Activated gamma-delta T cell (primary cell): ENCODE measurements around the gene RERE.

Experiments
- DNase-seq: peaks from one replicate; lab custom pipeline; 2025; lab: John Stamatoyannopoulos, UW

RERE gene

DNA sequence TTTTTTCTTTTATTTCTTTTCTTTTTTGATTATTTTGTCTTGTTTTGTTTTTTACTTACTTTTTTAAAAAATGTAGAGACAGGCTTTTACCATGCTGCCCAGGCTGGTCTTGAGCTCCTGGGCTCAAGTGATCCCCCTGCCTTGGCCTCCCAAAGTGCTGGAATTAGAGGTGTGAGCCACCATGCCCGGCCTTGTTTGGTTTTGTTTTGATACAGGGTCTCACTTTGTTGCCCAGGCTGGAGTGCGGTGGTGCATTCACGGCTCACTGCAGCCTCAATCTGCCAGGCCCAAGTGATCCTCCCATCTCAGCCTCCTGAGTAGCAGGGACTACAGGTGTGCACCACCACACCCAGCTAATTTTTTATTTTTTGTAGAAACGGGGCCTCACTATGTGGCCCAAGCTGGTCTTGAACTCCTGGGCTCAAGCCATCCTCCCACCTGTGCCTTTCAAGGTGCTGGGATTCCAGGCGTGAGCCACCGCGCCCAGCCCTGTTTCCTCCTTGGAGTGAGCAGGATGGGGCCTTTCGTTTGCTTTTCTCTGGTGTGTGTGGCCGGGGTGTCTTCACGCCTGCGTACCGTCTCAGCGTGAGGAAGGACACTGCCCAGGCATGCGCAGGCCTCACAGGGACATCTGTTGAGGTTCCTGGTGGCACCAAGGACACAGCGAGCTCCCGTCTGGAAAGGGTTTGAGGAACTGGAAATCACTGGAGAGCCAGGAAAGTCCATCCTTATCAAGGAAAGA, 484.0 kb downstream of the RERE start:
- DNase-seq, result no peak

DNA sequence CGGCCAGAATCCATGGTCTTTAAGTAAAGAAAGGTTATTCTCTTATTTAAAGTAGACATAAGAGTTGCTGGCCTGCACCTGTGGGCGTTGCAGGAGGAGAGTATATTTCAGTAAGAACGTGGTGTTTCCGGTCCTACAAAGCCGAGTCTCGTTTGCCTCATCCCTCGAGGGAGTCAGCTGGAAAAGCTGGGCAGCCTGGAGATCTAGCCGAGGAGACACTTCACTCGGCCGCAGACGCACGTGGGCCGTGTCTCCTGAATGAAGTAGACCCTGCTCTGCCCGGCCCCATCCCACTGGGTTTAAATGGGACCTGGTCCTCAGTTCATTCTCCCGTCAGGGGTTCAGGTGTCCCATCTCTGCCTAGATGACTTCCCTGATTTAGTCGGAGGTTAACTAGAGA, 484.6 kb downstream of the RERE start:
- DNase-seq, result no peak

DNA sequence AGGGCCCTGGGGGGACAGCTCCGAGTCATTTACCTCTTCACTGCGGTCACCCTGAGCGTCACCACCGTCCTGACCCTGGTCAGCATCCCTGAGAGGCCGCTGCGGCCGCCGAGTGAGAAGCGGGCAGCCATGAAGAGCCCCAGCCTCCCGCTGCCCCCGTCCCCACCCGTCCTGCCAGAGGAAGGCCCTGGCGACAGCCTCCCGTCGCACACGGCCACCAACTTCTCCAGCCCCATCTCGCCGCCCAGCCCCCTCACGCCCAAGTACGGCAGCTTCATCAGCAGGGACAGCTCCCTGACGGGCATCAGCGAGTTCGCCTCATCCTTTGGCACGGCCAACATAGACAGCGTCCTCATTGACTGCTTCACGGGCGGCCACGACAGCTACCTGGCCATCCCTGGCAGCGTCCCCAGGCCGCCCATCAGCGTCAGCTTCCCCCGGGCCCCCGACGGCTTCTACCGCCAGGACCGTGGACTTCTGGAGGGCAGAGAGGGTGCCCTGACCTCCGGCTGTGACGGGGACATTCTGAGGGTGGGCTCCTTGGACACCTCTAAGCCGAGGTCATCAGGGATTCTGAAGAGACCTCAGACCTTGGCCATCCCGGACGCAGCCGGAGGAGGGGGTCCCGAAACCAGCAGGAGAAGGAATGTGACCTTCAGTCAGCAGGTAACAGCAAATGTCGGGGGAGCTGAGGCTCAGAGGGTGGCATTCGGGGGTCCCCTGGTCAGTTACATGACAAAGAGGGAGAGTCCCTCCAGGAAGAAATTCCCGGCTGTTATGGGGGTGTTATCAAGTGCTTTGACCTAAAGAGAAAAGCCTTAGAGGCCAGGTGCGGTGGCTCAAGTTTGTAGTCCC, 486.9 kb downstream of the RERE start:
- DNase-seq, result no peak

- no peak for DNase-seq
Measured at GRCh38 chr1:8329858-8330257, 487.6 kb downstream of the RERE start.

DNA sequence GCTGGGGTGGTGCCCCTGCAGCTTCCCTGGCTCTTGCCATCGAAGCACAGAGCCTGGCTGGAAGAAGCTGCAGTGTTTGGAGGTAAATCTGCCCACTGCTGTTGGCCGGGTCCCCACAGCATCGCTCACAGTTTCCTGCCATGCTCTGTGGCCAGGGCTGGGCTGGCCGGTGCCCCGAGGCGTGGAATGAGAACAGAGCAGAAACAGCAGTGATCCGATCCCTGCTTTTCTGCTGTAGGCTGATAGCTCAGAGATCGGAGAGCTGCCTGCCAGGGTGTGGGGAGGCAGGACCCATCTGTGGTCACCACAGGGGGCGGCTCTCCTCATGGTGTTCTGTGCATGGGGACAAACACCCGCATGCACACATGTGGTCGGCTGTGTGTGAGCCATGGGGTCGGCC, 488.0 kb downstream of the RERE start:
- no peak for DNase-seq

DNA sequence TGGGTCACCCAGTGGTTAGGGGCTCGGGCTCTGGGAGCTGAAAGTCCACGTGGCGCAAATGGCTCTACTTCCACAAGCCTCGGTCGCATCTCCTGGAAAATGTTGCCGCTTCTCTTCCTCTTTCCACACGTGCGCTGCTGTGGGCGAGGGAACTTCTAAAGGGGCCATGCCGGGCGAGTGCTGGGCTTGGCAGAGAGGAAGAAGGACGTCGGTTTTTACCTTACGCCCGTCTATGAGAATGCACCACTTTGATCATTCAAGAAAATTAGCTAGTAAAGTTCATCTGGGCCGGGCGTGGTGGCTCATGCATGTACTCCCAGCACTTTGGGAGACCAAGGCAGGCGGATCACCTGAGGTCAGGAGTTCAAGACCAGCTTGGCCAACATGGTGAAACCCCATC, 489.2 kb downstream of the RERE start:
- no peak for DNase-seq

- no peak for DNase-seq
Measured at GRCh38 chr1:8326265-8326664, 491.2 kb downstream of the RERE start.

DNA sequence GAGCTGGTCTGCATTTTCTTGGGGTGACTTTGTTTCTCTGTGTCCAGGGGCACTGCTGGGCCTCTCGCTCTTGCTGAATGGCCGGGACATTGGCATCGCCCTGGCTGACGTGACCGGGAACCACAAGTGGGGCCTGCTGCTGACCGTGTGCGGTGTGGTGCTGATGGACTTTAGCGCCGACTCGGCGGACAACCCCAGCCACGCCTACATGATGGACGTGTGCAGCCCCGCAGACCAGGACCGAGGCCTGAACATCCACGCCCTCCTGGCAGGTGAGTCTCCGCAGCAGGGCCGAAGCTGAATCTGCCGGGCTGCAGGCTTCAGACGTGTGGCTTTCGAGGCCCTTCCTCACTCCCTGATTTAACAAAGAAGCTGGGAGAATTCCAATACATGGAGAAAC, 491.7 kb downstream of the RERE start:
- no peak for DNase-seq

DNA sequence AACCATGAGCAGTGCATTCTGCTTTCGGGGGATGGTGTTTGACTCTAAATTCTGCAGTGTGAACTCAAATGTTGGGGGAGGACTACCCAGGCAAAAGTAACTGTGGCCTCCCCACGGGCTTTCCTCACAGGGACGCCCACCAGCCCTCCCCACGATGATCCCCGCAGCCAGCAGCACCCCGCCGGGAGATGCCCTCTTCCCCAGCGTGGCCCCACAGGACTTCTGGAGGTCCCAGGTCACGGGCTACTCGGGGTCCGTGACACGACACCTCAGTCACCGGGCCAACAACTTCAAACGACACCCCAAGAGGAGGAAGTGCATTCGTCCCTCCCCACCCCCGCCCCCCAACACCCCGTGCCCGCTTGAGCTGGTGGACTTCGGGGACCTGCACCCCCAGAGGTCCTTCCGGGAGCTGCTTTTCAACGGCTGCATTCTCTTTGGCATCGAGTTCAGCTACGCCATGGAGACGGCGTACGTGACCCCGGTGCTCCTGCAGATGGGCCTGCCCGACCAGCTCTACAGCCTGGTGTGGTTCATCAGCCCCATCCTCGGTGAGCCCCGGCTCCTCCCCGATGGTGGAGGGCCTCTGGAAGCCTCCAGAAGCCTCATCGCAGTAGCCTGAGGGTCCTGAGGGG, 493.1 kb downstream of the RERE start:
- DNase-seq, result no peak

DNA sequence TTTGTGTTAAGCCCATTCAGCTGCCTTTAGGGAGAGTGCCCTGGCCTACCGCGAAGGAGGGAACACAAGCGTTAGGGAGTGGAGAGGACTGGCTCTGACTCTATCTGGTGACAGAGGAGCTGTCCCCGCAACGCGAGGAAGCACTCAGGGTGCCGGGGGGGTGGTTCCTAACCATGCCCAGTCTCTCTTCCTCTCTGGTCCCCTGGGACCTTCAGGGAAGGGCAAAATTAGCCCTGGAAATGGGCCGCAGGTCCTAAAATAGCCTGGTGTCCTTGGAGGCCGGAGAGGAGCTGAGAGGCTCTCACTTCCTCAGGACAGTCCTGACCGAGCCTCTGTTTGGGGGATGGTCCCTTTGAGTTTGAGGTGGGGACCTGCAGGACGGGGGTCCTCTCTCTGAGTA, 493.7 kb downstream of the RERE start:
- no peak for DNase-seq

GRCh38 chr1:8321612-8322011, 495.8 kb downstream of the RERE start:
- DNase-seq, result no peak

GRCh38 chr1:8318436-8318835, 499.0 kb downstream of the RERE start:
- DNase-seq, result no peak

DNA sequence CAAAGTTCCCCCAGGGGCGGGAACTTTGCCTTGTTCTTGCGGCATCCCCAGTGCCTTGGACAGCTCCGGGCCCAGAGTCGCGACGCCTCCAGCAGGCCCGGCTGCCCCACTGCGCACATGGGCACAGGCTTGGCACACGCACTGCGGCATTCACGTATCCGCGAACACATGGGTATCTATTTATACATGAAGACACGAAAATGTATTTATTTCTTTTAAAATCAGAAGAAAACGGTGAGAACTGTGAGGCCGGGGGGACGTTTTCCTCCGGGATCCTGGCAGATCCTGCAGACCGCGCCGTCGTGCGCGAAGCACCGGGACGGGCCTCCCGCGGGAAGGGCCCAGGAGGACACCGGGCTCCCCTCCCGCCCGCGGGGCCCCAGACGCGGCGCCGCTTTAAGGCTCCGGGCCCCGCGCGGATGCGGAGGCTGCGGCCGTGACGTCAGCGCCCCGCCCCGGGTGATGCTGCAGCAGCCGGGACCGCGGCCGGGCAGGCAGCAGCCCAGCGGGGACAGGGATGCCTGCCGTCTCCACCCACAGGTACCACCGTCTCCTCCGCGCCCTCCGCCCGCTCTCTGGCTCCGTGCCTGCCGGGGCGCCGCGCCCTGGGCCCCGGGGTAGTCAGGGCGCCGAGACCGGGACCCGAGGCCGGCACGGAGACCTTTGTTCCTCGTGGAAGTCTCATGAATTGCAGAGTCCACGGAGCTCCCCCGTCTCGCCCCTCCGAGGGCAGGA, 499.6 kb downstream of the RERE start, which contains the start of gene SLC45A1:
Gene SLC45A1, plus strand, starts transcription at position 468 of the 735 bp plus-strand sequence. CDS start 6,216 bp downstream, outside the sequence.
- DNase-seq, result peak; percentile 71

- no peak for DNase-seq
Measured at GRCh38 chr1:8315573-8316475, 501.6 kb downstream of the RERE start.

DNA sequence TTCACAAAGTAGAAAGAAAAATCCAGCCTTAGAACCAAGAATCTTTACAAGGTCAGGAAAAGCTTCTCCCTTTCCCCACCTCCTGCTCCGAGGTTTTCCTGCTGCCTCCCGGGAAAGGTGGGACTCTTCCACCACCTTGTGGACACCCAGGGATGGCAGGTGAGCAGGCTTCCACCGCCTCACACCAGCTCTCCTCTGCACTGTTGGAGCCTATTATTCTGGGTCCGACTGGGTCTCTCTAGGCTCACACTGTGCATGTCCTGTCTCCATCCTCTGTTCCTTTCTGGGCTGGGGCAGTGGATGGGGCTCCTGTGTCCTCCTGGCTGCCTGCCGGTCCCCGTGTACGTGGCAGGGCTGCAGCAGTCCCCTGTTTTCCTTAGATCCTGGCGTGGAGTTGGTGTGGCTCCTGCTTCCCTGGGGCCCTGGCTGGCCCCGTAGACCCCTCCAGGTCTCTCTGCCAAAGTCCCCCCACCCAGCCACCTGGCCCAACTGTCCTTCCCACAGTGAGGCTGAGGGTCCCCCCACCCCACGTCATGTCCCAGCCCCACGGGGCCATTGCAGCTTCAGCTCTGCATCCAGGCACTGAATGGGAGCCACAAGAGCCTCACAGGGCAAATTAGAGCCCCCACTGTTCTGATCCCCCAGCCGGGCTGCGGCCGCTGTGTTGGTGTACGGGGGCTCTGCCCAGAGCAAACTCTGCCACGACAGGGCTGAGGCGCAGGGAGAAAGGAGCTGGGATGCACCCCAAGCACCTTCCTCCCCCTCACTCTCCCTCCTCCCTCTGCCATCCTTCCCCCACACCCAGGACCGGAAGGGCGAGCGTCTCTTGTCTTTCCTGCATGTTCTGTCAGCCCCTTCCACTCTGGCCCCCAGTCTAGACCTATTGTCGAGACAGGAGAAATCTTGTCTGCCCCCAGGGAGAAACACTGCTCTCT, 502.8 kb downstream of the RERE start:
- DNase-seq, result no peak

- DNase-seq, result no peak
Measured at GRCh38 chr1:8313231-8313630, 504.2 kb downstream of the RERE start.

DNA sequence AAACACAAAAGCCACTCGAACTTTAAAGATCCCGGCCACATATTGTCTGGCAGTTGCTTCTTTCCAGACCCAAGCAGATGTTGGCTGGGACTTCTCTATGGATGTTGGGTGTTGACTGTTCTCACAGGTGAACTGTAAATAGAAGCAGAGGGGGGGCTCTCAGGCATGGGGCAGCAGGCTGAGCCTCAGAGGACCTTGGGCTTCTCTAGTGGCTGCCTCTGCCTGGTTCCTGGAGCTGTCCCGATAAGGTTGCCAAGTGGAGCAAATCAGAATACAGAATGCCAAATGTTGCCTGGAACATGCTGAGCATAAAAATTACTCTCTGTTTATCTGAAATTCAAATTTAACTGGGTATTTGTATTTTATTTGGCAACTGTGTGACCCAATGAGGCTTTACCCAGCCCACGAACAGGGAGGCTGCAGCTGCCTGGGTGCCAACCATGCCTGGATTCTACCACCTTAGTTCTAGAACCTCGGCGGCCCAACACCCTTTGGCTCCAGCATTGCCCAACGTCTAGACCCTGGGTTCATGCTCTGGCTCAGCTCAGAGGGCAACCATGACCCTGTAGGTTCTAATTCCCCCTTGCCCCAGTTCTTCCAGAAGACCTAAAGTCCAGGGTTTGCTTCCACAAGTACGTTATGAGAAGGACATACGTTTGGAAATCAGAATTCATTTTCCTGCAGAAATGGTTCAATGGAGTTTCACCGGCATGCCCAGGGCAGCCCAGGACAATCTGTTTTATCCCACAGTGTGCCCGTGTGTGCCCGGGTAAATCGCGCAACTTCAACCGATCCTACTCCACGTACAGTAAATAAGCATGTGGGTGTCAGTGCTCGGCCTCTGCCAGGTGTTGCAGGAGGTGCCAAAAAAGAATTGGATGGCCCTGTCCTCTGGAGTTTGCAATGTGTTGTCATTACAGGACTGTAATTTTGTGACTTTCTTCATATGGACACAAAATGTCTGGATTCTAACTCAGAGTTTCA, 504.9 kb downstream of the RERE start:
- no peak for DNase-seq

GRCh38 chr1:8311068-8311718, 506.2 kb downstream of the RERE start:
- DNase-seq, result no peak
